DMS153 treated with DMSO at 0.1 percent for 48 hours (cell line): ENCODE measurements around the gene PRKAR1B.

Experiments used
- DNase-seq: peaks from one replicate; lab custom pipeline; 2025; ENCODE audit not compliant: unreplicated experiment; lab: John Stamatoyannopoulos, UW

The PRKAR1B gene

GRCh38 chr7:575425-576366 is 151.4 kb downstream of the PRKAR1B start:
- DNase-seq, result no peak

- no peak for DNase-seq
These were observed 152.3 kb downstream of the PRKAR1B start for GRCh38 chr7:574661-575395.

- DNase-seq, result no peak
These were observed 153.1 kb downstream of the PRKAR1B start for GRCh38 chr7:573933-574381.

GRCh38 chr7:573269-573932 is 153.7 kb downstream of the PRKAR1B start:
- no peak for DNase-seq

GRCh38 chr7:572416-573268 is 154.4 kb downstream of the PRKAR1B start:
- DNase-seq, result no peak

- DNase-seq, result no peak
These were observed 155.2 kb downstream of the PRKAR1B start for GRCh38 chr7:571718-572415.

GRCh38 chr7:571096-571717 is 155.9 kb downstream of the PRKAR1B start:
- no peak for DNase-seq

- no peak for DNase-seq
These were observed 156.3 kb downstream of the PRKAR1B start for GRCh38 chr7:570801-571070.

GRCh38 chr7:569996-570800 is 156.9 kb downstream of the PRKAR1B start:
- DNase-seq, result no peak

- no peak for DNase-seq
These were observed 157.8 kb downstream of the PRKAR1B start for GRCh38 chr7:569071-569855.

- no peak for DNase-seq
These were observed 158.8 kb downstream of the PRKAR1B start for GRCh38 chr7:568031-568951.

- DNase-seq, result no peak
These were observed 159.7 kb downstream of the PRKAR1B start for GRCh38 chr7:567305-567883.

GRCh38 chr7:566100-566499 is 161.0 kb downstream of the PRKAR1B start:
- no peak for DNase-seq

- no peak for DNase-seq
These were observed 162.8 kb downstream of the PRKAR1B start for GRCh38 chr7:564176-564865.

GRCh38 chr7:563629-564170 is 163.4 kb downstream of the PRKAR1B start:
- DNase-seq, result no peak
